ENCODE results near the gene PLK3.

- no peak for TF ChIP-seq CTCF (IDR thresholded peaks at IDR 0.05; ENCODE audit: low read depth, low read length)
- no peak for TF ChIP-seq POLR2A (IDR thresholded peaks at IDR 0.05; ENCODE audit: extremely low read depth, insufficient read length)
- no peak for TF ChIP-seq MAX (IDR thresholded peaks at IDR 0.05; ENCODE audit: low read depth, low read length)
These were observed 8.1 kb downstream of the PLK3 start, which contains the start of gene BTBD19 for GRCh38 chr1:44808063-44808937.

All from NB4 (cell line).